Measurements from ENCODE around the gene MRM2.

The MRM2 gene

DNA sequence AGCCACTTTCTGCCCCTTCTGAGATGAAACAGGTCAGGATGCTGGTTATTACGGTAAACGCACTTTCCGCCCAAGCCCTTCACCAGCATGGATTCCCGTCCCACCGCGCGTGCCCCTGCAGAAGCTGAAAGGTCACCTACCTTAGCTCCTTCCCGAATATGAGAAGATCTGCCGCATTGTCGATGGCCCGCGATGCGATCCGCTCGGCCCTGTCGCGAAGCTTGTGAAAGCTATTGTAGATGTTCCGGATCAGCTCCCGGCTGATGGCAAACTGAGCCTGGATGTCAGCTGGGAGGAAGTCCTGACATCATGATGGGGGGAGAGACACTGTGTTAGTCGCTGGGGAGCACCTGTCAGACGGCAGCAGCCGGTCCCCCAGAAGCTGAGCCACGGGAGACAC, 22.2 kb upstream of the MRM2 start:
- DNase-seq = no peak

DNA sequence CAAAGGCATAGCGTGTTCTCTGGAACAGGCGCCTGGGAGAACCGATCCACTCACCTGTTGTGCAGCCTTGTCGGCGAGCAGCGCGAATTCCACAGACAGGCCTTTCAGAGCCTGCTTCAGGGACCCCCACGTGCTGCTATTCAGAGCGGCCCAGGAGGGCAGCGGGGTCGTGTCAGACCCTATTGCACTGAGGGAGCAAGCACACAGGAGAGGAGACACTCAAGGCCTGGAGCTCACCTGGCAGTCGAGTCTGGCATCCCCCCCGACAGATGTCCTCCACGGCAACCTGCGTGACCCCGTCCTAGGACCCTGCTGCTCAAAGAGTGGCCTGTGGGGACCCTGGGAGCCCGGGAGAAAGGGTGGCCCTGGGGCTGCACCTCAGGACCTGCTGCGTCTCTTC, 21.2 kb upstream of the MRM2 start:
- no peak for DNase-seq

DNA sequence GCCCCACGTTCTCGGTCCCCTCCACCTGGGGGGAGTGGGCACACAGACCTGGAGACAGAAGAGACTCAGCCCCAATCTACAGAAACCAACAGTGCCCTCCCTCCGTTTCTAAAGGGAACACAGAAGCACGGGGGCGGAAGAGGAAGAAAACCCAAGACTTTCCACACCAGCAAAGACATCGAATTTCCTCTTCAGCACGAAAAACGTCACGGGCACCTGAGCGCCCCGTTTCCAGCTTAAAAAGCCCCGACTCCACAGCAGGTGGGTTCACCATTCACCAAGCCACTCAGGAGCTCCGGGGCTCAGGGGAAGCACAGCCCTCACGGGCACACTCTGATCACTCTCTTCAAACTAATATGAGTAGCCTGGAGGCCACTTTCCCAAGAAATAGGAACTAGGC, 19.6 kb upstream of the MRM2 start:
- no peak for DNase-seq

DNA sequence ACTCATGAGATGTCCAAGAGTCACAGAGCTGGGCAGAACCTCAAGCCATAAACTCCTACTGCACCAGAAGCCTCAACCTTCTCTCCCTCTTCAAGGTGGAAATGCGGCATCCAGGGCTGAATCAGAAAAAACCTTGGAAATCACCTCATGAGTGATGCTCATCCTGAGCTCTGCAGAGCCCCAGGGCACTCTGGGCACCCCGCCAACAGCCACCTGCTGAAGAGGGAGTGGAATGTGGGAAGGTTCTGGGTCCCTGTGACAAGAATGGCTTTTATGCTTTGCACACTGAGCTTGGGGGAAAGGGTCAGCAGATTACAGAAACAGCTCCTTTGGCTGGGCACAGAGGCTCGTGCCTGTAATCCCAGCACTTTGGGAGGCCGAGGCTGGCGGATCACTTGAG, 18.8 kb upstream of the MRM2 start:
- DNase-seq = peak in 1 of 2 experiments; percentile 15

DNA sequence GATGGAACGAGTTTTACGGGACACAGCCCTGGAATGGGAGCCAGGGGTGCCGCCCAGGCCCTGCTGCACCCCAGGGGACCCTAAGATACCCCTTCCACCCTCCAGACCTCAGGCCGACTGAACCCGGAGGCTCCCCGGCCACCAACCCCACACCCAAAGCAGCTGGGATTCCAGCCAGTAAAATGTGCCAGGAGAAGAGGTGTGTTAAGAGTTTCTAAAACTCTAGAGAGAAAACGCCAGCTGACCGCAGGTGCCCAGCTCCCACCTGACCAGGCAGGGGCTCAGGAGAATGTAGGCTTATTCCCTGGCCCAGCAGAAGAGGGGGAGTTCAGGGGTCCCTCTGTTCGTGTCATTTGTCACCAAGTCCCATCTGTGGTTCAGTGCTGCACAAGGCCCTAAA, 17.5 kb upstream of the MRM2 start:
- DNase-seq = no peak

DNA sequence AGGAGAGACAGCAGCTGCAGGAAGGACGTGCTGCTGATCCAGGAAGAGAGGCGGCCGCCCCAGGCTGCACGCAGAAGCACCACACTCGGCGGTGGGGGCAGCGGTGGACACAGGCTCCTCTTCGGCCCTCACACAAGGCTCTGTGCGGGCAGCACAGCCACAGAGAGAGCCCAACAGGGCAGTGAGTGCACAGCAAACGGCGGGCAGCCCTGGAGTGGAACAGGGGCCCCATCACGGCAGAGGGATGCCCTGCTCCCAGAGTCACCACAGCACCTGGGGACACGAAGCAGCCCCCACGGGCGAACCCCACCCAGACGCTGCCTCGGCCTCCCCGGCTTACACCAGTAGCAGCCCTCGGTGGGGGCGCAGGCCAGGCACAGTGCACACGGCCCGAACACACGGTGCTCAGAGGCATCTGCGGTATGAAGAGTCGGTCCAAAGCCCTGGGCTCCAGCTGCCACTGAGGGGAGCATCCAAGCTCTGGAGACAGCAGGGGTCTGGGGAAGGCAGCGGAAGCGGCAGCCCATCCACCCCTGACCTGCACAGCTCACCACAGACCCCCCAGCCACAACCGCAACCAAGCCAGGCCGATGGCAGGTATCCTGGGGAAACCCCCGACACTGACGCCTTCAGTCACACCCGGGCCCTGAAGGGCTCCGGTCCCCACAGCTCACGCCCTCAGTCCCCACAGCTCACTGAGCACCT, 16.8 kb upstream of the MRM2 start:
- no peak for DNase-seq

DNA sequence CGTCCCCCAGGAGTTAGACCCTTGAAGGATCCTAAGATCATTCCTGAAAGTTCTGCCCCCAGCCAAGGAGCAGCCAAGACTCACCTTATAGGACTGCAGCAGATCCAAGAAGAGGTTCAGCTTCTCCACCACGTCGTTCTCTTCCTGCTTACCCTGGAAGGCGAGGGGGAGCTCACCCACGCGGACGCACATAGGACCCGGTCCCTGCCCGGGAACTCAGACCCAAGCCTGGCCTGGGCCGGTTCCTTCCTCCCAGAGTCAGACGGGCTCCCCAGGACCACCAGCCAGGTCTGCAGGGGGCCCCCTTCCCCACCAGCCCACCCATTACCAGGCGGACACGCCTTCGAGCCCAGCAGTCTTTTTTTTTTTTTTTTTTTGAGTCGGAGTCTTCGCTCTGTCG, 15.6 kb upstream of the MRM2 start:
- no peak for DNase-seq

DNA sequence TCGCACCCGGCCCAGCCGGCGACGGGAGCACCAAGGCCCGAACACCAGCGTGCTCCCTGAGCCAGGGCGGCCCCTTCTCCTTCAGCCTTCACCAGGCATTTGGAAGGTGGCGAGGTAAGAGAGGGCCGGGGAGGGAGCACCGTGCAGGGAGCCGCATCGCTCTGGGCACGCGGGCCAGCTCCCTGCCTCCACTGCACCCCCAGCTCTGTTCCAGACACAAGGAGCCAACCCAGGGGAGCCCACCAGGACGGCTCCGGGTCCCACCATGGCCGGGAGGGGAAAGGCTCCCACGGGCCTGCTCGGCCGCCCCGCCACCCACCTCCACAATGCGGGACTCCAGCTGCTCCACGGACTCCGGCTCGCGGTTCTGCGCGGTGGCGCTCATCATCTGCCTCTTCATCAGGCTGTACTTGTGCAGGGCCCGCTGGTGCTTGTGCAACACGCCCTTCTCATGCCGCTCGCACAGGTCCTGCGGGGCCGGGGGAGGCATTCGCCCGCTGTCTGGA, 15.1 kb upstream of the MRM2 start:
- DNase-seq = no peak

DNA sequence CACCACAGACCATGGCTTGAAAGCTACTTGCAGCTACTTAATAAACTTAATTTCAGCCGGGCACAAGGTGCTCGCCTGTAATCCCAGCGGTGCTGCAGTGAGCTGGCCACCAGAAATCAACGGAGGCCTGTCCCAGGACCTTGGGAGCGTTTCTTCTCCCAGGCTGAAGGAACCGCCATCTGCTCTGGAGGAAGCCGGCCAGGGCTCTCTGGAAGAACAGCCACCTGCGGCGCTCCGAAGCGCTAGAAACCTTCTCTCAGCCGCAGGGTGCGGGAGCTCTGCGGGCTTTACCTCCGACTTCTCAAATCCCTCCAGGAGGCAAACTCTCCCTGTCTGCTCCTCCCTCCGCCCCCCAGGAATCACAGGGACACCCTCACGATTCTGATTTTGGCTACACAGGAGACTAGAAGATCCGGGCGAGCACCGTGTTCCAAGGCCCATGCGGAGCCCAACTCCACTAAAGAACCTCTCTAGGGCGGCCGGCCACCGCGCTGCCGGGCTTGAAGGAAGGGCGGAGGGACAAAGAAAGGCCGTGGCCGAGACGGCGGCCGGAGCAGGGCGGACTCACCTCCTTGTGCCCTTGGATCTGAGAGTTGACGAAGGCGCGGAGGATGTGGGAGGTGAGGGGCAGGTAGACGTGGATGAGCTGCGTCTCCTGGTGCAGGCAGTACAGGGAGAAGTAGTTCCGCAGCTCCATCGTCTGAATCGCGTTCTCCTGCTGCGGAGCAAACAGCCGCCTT, 14.5 kb upstream of the MRM2 start:
- no peak for DNase-seq

DNA sequence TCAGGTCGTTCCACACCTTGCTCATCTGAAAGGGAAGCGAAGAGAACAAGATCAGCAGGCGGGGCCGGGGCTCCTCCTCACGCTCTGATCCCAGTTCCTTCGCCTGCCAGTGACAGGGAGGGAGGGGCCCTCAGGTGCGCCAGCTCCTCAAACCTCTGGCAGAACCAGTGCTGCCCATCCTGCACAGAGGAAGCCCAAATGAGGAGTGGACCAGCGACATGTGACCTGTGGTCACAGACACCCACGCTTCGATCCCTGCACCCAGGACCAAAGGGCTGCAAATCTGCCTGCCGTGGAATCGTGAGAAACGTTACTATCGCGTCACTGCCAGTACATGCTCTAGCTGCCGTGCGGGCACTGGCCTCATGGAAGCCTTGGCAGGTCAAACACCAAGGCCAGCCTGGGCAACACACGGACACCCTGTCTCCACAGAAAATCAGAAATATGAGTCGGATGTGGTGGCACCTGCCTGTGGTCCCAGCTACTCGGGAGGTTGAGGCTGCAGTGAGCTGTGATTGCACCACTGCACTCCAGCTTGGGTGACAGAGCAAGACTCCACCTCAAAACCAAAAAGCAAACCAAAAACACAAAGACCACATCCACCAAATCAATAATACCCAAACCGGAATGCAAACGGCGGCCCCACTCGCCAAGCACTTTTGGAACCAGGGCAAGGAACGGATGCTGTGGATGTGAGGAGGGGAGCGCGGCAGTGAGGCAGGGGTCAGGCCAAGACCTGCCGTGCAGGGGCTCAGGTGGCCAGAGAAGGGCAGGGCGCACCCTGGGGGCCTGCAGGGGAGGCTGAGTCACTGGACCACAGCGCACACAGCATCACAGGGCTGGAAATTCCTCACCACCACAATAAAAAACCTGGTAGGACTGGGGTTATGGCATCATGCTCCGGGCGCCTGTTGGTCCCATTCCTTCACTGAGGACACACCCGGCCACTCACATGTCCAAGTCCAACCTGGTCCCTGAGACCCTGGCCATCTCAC, 13.4 kb upstream of the MRM2 start:
- DNase-seq = no peak

DNA sequence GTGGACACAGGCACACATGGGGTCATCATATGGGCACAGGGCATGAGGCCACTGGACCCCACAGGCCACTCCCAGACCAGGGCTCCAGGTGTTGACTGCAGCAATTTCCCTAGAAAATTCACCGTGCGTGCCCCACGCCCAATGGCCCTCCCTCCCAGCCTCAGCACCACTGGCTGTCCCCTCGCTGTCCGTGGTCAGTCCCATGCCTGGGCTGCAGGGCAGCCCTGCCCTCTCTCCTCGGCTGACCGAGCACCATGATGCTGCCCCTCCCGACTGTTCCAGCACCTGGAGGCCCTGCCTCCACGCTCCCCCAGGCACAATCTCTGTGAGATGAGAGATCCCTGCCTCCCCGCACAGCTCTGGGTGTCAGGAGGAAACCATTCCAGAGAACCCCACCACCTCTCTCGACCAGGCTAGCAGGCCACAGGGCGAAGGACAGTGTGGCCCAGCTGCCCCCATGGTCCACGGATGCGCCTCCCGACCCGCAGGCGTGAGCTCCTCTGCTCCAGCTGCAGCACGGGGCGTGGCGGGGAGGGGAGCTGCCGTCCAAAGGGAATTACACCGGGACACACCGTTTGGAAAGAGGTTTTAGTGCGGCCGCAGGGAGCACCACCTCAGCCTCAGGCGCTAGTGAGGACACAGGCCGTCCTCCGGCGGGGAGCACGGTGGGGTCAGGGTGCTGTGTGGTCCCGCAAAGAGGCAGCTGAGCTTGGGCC, 12.6 kb upstream of the MRM2 start:
- no peak for DNase-seq

DNA sequence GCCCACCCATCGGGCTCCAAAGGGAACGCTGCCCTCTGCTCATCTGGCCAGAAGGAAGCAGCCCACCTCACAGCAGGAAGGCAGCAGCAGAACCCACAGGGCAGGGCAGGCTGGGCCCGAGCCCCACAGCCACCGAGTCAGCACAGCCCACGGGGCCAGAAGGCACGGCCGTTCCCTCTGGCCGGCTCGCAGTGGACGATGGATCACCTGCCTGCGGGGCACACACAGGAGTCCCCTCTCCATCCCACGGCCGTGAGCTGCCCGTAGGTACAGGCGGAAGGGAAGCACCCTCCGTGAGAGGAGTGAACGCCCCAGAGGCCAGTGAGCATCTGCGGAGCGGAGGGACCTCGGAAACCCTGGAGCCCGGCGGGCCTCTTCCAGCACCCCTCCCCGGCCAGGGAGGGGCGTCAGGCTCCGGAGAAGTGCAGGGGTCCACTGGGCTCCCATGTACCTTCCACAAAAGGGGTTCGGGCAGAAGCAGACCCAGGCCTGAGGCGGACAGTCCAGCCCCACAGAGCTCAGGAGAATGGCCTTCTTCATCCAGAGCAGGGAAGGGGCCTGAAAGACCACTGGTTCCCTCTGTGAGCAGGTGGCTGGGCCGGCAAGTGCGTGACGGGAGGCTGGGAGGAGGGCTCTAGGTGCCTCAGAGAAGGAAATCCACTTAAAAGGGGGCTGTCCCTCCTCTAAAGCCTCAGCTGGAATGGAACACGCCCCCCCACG, 11.7 kb upstream of the MRM2 start:
- no peak for DNase-seq

DNA sequence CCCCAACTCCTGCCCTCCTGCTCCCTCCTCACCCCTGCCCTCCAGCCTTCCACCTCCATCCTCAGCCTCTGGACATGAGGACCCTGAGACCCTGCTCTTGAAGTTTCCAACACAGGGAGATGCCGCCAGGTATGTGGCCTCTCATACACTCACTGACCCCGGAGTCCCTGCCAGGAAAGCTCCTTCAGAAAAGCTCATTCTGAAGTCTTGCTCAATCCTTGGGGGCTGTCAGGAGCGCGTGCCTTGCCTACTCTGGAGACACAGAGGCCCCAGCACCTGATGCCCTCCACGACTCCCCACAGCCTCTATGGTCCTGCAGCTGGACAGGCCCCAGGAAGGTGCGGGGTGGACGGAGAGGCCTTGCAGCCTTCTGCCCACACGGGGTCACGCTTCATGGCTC, 11.0 kb upstream of the MRM2 start:
- DNase-seq = no peak

DNA sequence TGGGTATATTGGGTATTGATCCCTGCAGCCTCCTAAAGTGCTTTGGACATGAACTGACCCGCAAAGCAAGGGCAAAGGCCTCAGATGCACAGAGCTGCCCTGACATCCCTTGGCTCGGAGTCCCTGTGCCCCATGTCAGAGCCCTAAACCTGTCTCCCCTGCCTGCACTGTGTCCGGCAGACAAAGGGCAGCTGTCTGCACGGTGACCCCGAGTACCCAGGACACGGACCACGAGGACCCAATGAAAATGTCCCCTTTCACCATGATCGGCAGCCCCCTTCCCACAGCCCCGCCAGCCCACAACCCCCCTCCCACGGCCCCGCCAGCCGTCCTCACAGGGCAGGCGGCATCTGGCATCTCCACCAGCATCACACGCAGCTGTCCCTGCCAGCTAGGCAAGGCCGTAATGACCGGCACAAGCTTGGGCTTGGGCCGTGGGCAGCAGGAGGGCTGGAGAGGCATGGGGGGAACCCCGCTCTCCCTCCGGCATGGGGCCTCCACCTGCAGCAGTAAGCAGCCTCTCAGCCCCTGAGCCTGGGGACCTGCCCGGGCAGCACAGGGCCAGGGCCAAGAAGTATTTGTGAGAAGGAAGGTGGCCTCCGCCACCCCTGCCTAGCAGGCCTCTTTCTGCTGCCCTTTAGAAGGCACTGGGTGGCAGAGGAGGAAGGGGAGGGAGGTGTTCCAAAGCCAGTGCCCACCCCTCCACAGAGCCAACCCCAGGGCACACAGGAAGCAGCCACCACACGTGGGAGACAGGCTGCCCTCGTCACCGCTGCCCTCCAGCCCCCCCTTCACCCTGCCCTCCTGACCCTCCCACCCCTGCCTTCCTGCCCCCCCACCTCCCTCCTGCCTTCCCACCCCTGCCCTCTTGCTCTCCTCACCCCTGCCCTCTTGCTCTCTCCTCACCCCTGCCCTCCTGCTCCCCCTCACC, 10.1 kb upstream of the MRM2 start:
- DNase-seq = no peak

DNA sequence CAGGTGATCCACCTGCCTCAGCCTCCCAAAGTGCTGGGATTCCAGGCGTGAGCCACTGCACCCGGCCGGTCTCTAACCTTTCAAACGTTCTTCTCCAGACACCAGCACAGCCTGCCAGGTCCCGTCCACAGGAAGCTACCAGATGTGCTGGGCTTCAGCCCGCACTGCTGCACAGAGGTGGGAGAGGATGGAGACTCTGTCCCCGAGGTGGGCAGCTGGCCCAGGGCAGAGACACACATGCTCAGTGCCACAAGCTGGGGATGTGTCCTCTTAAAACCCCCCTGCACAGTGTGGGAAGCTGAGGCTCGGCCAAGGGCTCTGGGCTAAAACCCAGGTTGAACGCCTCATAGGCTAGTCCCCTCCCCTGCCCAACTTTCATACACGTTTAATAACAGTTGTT, 9.4 kb upstream of the MRM2 start:
- no peak for DNase-seq

DNA sequence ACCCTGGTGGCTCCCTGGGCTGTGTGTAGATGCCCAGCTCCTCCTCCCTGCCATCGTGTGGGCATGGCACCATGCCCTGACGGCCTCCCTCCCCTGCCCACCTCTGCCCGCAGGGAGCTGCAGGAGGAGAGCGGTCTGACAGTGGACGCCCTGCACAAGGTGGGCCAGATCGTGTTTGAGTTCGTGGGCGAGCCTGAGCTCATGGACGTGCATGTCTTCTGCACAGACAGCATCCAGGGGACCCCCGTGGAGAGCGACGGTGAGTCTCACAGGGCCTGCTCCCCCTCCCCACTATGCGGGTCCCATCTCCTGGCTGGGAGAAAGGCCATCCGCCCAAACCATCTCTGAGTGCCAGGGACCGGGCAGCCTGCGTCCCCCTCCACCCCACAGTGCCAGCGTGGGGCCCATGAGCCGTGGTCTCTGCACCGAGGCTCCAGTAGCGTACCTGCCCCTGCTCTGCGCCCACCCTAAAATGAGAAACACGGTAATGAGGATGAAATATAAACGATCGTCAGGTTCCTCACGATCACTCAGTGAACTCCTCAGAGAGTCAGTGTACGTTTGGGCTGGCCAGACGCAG, 7.8 kb upstream of the MRM2 start:
- DNase-seq = no peak

DNA sequence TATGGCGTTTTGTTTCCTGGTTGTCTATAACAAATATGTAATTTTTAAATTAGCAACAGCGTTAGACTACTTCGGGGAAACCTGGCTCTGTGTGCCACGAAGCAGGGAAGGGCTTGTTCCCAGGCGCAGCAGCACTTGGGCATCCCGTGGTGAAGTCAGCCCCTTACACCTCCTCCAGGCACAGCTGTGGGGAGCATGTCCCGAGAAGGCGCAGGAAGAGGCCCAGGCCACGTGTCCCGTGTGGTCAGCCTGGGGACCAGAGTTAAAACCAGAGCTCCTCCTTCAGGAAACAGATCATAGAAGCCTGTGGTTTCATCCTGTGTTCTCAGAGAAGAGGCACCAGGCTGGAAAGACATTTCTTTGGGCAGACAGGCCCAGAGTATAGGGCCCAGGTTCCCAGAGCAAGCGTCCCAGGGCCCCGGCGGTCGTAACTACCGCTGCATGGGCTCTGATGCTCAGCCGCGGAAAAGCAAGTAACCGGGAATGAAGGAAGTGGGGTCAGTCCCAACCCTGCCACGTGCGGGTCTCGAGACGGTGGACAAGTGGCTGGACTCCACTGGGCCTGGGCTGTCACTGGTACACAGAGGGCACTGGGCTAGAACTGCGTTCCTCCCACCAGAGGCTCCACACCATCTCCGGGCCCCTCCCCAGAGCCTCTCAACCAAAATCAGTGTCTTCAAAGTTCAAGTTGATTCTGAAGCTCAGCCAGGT, 7.1 kb upstream of the MRM2 start:
- DNase-seq = no peak

DNA sequence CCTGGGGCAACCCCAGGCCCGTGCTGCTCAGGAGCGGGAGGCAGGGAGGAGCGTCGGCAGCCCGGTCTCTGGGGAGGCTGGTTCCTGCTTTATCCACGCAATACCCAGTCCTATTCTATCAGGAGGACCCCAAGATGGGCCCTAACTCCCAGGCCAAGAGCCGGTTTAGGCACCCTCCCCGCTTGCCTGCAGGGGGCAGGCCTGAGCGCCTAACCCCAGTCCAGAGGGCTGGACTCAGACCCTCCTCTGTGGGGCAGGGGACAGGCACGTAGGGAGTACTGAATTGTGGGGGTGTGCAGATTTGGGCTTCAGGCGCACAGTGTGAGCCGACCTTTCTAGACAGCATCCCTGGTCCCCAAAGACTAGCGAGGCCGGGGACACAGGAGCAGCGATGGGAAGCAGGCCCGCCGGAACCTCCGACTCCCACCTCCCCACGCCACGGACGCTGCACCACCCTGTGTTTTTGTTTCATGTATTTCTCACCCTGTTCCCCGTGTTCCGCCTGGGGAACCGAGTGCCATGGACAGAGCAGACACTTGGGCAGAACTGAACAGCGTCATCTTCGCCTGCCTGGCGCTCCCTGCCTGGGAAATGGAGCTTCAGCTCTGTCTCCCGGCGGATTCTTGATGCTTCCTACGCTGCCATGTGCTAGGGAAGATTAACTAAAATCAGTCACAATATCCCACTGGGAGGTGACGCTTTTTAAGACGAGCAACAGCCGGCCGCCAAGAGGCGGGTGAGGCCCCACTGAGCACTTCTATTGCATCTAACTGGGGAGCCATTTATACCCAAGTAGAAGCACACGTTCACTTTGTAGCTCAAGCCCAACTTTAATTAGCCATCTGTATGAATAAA, 5.4 kb upstream of the MRM2 start:
- DNase-seq = peak in 1 of 2 experiments; percentile 17

Measured in NCI-H446 (cell line).